Naive thymus-derived CD8-positive, alpha-beta T cell (primary cell): ENCODE results near the gene C11orf52. TPM values are rescaled to one million over a fixed set of nuclear protein-coding genes. Genes with fewer than 3 reads are reported as not detected.

Experiments
- ATAC-seq, 2 donors: fragments of 150-1000 bp; cut with Tn5 transposase in 1 of 2; sonication (Bioruptor Pico), chemical (Tn5 transposase) in 1 of 2; 1 replicate in 1 of 2; 2 replicates in 1 of 2; pipeline ENCODE4 v1.10.0; 2021; ENCODE audit warnings: mild to moderate bottlenecking in 2 of 2, moderate library complexity in 2 of 2
- POLR2A ChIA-PET: fragments of 350-600 bp; sonication (Branson Sonifier 250); formaldehyde crosslinking; loops from one replicate; lab custom pipeline; 2021; ENCODE audit warnings: antibody characterized with exemption; lab: Charles Lee
- DNase-seq, 10 donors: peaks; one replicate each; pipeline versions ENCODE4 v3.0.0 to v3.0.0-alpha.2; 2020 to 2022
- H3K27ac Mint-ChIP-seq, 10 donors: one replicate each; pipeline ENCODE4 v1.8.0; 2020 to 2022; ENCODE audit warnings: mild to moderate bottlenecking in 10 of 10, mixed read lengths in 10 of 10, moderate library complexity in 4 of 10, inconsistent platforms in 1 of 10
- H3K27me3 Mint-ChIP-seq, 5 donors: one replicate each; pipeline ENCODE4 v1.8.0; 2021 to 2022; ENCODE audit warnings: mixed read lengths in 5 of 5
- H3K36me3 Mint-ChIP-seq, 3 donors: one replicate each; pipeline ENCODE4 v1.8.0; 2020 to 2022; ENCODE audit warnings: mixed read lengths in 3 of 3, mild to moderate bottlenecking in 2 of 3, inconsistent platforms in 1 of 3
- H3K4me1 Mint-ChIP-seq, 4 donors: one replicate each; pipeline ENCODE4 v1.8.0; 2021 to 2022; ENCODE audit warnings: mixed read lengths in 4 of 4
- H3K4me3 Mint-ChIP-seq, 10 donors: one replicate each; pipeline ENCODE4 v1.8.0; 2020 to 2022; ENCODE audit warnings: mild to moderate bottlenecking in 10 of 10, mixed read lengths in 10 of 10, moderate library complexity in 6 of 10, inconsistent platforms in 1 of 10
- H3K9me3 Mint-ChIP-seq, 9 donors: one replicate each; pipeline ENCODE4 v1.8.0; 2020 to 2022; ENCODE audit warnings: mixed read lengths in 9 of 9, mild to moderate bottlenecking in 3 of 9, inconsistent platforms in 1 of 9, moderate library complexity in 1 of 9
- polyA plus RNA-seq, 3 donors: library from polyadenylated mRNA; unstranded; fragments of 300-500 nt; fragmentation: Illumina TruSeq; gene quantifications; one replicate each; pipeline ENCODE4 v1.2.3, GENCODE V29; 2021
- total RNA-seq, 8 experiments: library from RNA in 2 of 8; stranded (reverse) in 2 of 8; gene quantifications; one replicate each; pipeline ENCODE4 v1.2.3 and lab custom pipeline; 2021 to 2026

C11orf52 gene
- total and polyA plus RNA-seq, 5 experiments from 2014 or later, result not detected

- POLR2A ChIA-PET, result no interaction called here
- Mint-ChIP-seq H3K9me3 (no peaks in the 10 kb centered on the region), H3K4me1 (peaks cover 0 to under 1% (median 0%) of the 10 kb centered on the region in 4 donors)
Measured at GRCh38 chr11:111886032-111886431, 32.7 kb upstream of the C11orf52 start.

GRCh38 chr11:111886844-111887243 is 31.9 kb upstream of the C11orf52 start:
- Mint-ChIP-seq H3K4me1 (no peaks in the 10 kb centered on the region), H3K27me3 (no peaks in the 10 kb centered on the region), H3K9me3 (no peaks in the 10 kb centered on the region), H3K36me3 (peaks cover 0 to 23% (median 12%) of the 10 kb centered on the region in 3 donors), H3K4me3 (no peak overlapping the region), H3K27ac (peak overlapping the region in 1 of 10 donors; percentile 12)
- no peak for ATAC-seq
- DNase-seq, result no peak
- POLR2A ChIA-PET, result interaction anchor here (0.6 to 0.9 kb wide), 2 partner anchors 9 to 35 kb away, joined by 3 read pairs; no protein-coding TSS in a partner anchor

More at GRCh38 chr11:111886032-111886431, 32.7 kb upstream of the C11orf52 start:
- no peak for DNase-seq
- no peak overlapping the region for H3K27ac Mint-ChIP-seq
- H3K27me3 Mint-ChIP-seq, result no peaks in the 10 kb centered on the region
- peaks cover 0 to 23% (median 12%) of the 10 kb centered on the region in 3 donors for H3K36me3 Mint-ChIP-seq
- H3K4me3 Mint-ChIP-seq, result no peak overlapping the region
- ATAC-seq, result no peak

- peaks cover 8 to 17% (median 14%) of the 10 kb centered on the region in 3 donors for H3K36me3 Mint-ChIP-seq
- H3K27ac Mint-ChIP-seq, result no peak overlapping the region
- H3K4me1 Mint-ChIP-seq, result no peaks in the 10 kb centered on the region
- DNase-seq (no peak), ATAC-seq (no peak)
- POLR2A ChIA-PET, result no interaction called here
- no peak overlapping the region for H3K4me3 Mint-ChIP-seq
- peaks cover 0 to 6% (median 0%) of the 10 kb centered on the region in 9 donors for H3K9me3 Mint-ChIP-seq
- peaks cover under 1 to 28% (median 12%) of the 10 kb centered on the region in 5 donors for H3K27me3 Mint-ChIP-seq
Measured at GRCh38 chr11:111905411-111905810, 13.3 kb upstream of the C11orf52 start.

GRCh38 chr11:111906680-111907079 is 12.0 kb upstream of the C11orf52 start:
- Mint-ChIP-seq H3K27ac (no peak overlapping the region), H3K36me3 (peaks cover 12 to 17% (median 14%) of the 10 kb centered on the region in 3 donors), H3K27me3 (peaks cover 12 to 35% (median 22%) of the 10 kb centered on the region in 5 donors), H3K4me1 (no peaks in the 10 kb centered on the region), H3K4me3 (no peak overlapping the region), H3K9me3 (peaks cover 0 to 6% (median 0%) of the 10 kb centered on the region in 9 donors)
- ATAC-seq (no peak), DNase-seq (no peak)
- POLR2A ChIA-PET, result no interaction called here

GRCh38 chr11:111908639-111909305 is 9.9 kb upstream of the C11orf52 start:
- Mint-ChIP-seq H3K9me3 (peaks cover 0 to 6% (median 0%) of the 10 kb centered on the region in 9 donors), H3K27ac (no peak overlapping the region), H3K4me1 (peaks cover 0 to 3% (median under 1%) of the 10 kb centered on the region in 4 donors), H3K4me3 (no peak overlapping the region), H3K27me3 (peaks cover 10 to 33% (median 27%) of the 10 kb centered on the region in 5 donors), H3K36me3 (peaks cover 7 to 15% (median 9%) of the 10 kb centered on the region in 3 donors)
- POLR2A ChIA-PET, result no interaction called here
- ATAC-seq (no peak), DNase-seq (no peak)

- H3K27me3 Mint-ChIP-seq, result peaks cover 14 to 39% (median 30%) of the 10 kb centered on the region in 5 donors
- peaks cover 0 to 3% (median under 1%) of the 10 kb centered on the region in 4 donors for H3K4me1 Mint-ChIP-seq
- POLR2A ChIA-PET, result no interaction called here
- ATAC-seq (no peak), DNase-seq (no peak)
- peaks cover 0 to 6% (median 0%) of the 10 kb centered on the region in 9 donors for H3K9me3 Mint-ChIP-seq
- H3K4me3 Mint-ChIP-seq, result no peak overlapping the region
- H3K36me3 Mint-ChIP-seq, result peaks cover 7 to 14% (median 9%) of the 10 kb centered on the region in 3 donors
- no peak overlapping the region for H3K27ac Mint-ChIP-seq
Measured at GRCh38 chr11:111909378-111909777, 9.3 kb upstream of the C11orf52 start.

- peaks cover 0 to 4% (median 0%) of the 10 kb centered on the region in 3 donors for H3K36me3 Mint-ChIP-seq
- H3K27ac Mint-ChIP-seq, result no peak overlapping the region
- POLR2A ChIA-PET, result no interaction called here
- H3K27me3 Mint-ChIP-seq, result peaks cover 16 to 53% (median 33%) of the 10 kb centered on the region in 5 donors
- peaks cover 0 to 3% (median under 1%) of the 10 kb centered on the region in 4 donors for H3K4me1 Mint-ChIP-seq
- no peak for DNase-seq
- no peak overlapping the region for H3K4me3 Mint-ChIP-seq
- no peak for ATAC-seq
- H3K9me3 Mint-ChIP-seq, result no peaks in the 10 kb centered on the region
Measured at GRCh38 chr11:111910676-111911562, 7.8 kb upstream of the C11orf52 start.

- peaks cover 0 to 4% (median 0%) of the 10 kb centered on the region in 3 donors for H3K36me3 Mint-ChIP-seq
- POLR2A ChIA-PET, result no interaction called here
- H3K4me1 Mint-ChIP-seq, result peaks cover 0 to 3% (median under 1%) of the 10 kb centered on the region in 4 donors
- ATAC-seq (no peak), DNase-seq (no peak)
- no peak within 1 kb of the TSS for H3K4me3 Mint-ChIP-seq
- H3K27me3 Mint-ChIP-seq, result peaks cover 23 to 62% (median 39%) of the 10 kb centered on the region in 5 donors
- H3K9me3 Mint-ChIP-seq, result no peaks in the 10 kb centered on the region
- H3K27ac Mint-ChIP-seq, result no peak within 1 kb of the TSS
Measured at GRCh38 chr11:111911563-111912401, 6.9 kb upstream of the C11orf52 start, which contains the start of gene CRYAB. TSS of gene CRYAB (minus strand) at chr11:111911770. CDS start at chr11:111911724, 46 bp downstream.

GRCh38 chr11:111912535-111912934 is 6.2 kb upstream of the C11orf52 start, which contains the start of gene HSPB2:
TSS of gene HSPB2 (plus strand) at chr11:111912734. CDS start at chr11:111912830, 96 bp downstream.
- ATAC-seq, result no peak
- Mint-ChIP-seq H3K4me3 (peak within 1 kb of the TSS in 1 of 10 donors; percentile 3), H3K36me3 (peaks cover 0 to 4% (median 0%) of the 10 kb centered on the region in 3 donors)

GRCh38 chr11:111913031-111913861 is 5.5 kb upstream of the C11orf52 start:
- Mint-ChIP-seq H3K27me3 (peaks cover 28 to 76% (median 42%) of the 10 kb centered on the region in 5 donors), H3K9me3 (no peaks in the 10 kb centered on the region), H3K27ac (no peak overlapping the region), H3K4me1 (peaks cover 0 to 3% (median under 1%) of the 10 kb centered on the region in 4 donors), H3K36me3 (peaks cover 0 to 4% (median 0%) of the 10 kb centered on the region in 3 donors), H3K4me3 (peak overlapping the region in 1 of 10 donors; percentile 3)
- DNase-seq, result no peak
- no peak for ATAC-seq
- POLR2A ChIA-PET, result interaction anchor here (0.9 kb wide), 1 partner anchor 15 kb away, joined by 3 read pairs; no protein-coding TSS in a partner anchor

More at GRCh38 chr11:111912535-111912934, 6.2 kb upstream of the C11orf52 start, which contains the start of gene HSPB2:
- POLR2A ChIA-PET, result interaction anchor here (0.9 kb wide), 1 partner anchor 14 kb away, joined by 3 read pairs; no protein-coding TSS in a partner anchor
- no peak for DNase-seq
- no peaks in the 10 kb centered on the region for H3K9me3 Mint-ChIP-seq
- H3K4me1 Mint-ChIP-seq, result peaks cover 0 to 3% (median under 1%) of the 10 kb centered on the region in 4 donors
- no peak within 1 kb of the TSS for H3K27ac Mint-ChIP-seq
- peaks cover 28 to 69% (median 40%) of the 10 kb centered on the region in 5 donors for H3K27me3 Mint-ChIP-seq

GRCh38 chr11:111913997-111914396 is 4.7 kb upstream of the C11orf52 start:
- Mint-ChIP-seq H3K27ac (no peak overlapping the region), H3K27me3 (peaks cover 28 to 77% (median 43%) of the 10 kb centered on the region in 5 donors), H3K9me3 (no peaks in the 10 kb centered on the region), H3K36me3 (peaks cover 0 to 4% (median 0%) of the 10 kb centered on the region in 3 donors), H3K4me1 (peaks cover 0 to 3% (median under 1%) of the 10 kb centered on the region in 4 donors), H3K4me3 (no peak overlapping the region)
- POLR2A ChIA-PET, result no interaction called here
- DNase-seq (no peak), ATAC-seq (no peak)
